Vagina (tissue), 2 donors: ENCODE results near the gene MATCAP1. TPM values are rescaled to one million over a fixed set of nuclear protein-coding genes. Genes with fewer than 3 reads are reported as not detected.
A peak's percentile ranks its signal among the peaks of the same experiment; 100 is the strongest.

Experiments
- DNase-seq, 2 donors: peaks; one replicate each; pipeline ENCODE4 v3.0.0-alpha.2; 2017; ENCODE audit errors: extremely low spot score in 2 of 2
- H3K27ac ChIP-seq: fragments of 200-600 bp; sonication (generic); one replicate; pipeline ENCODE4 v1.5.1; 2019
- H3K27me3 ChIP-seq: fragments of 200-600 bp; sonication (generic); one replicate; pipeline ENCODE4 v1.5.1; 2019
- H3K36me3 ChIP-seq, 2 donors: fragments of 200-600 bp; sonication (generic); one replicate each; pipeline ENCODE4 v1.5.1; 2017 to 2019
- H3K4me1 ChIP-seq: fragments of 200-600 bp; sonication (generic); one replicate; pipeline ENCODE4 v1.5.1; 2019
- H3K4me3 ChIP-seq, 2 donors: fragments of 200-600 bp; sonication (generic); 1 replicate in 1 of 2; 2 replicates in 1 of 2; pipeline ENCODE4 v1.5.1; 2016 to 2019
- H3K9me3 ChIP-seq: fragments of 200-600 bp; sonication (generic); one replicate; pipeline ENCODE4 v1.5.1; 2019
- POLR2A ChIP-seq, 2 donors: fragments of 450-650 bp; IDR thresholded peaks; one replicate each; pipeline ENCODE4 v1.6.1; 2017; ENCODE audit warnings: antibody characterized with exemption in 2 of 2, mild to moderate bottlenecking in 2 of 2, moderate library complexity in 2 of 2
- POLR2AphosphoS5 ChIP-seq, 2 donors: sonication (generic); formaldehyde crosslinking; IDR thresholded peaks; one replicate each; pipeline ENCODE4 v1.9.0; 2017; ENCODE audit warnings: antibody characterized with exemption in 2 of 2, mild to moderate bottlenecking in 2 of 2, low read depth in 1 of 2; ENCODE audit not compliant: insufficient read depth in 1 of 2
- intact Hi-C: fragments of 100-400 bp; cut with DNase I; formaldehyde crosslinking; loops from one replicate; pipeline ENCODE4 v1.15.1; 2023
- total RNA-seq: library from RNA; depleted of rRNA; stranded (reverse); fragments of >200 nt; gene quantifications from one replicate; pipeline ENCODE4 v1.2.3, GENCODE V29; 2016
- TF ChIP-seq, protein P1 (sequence below), 3 experiments: fragments of 450-650 bp in 2 of 3; fragments of 200-600 bp in 1 of 3; sonication (generic) in 1 of 3; IDR thresholded peaks; one replicate each; pipeline ENCODE4 v1.5.1; 2017 to 2019; ENCODE audit warnings: antibody characterized with exemption in 3 of 3, mild to moderate bottlenecking in 2 of 3, moderate library complexity in 2 of 3

The MATCAP1 gene
- total RNA-seq = 17.4 TPM

DNA sequence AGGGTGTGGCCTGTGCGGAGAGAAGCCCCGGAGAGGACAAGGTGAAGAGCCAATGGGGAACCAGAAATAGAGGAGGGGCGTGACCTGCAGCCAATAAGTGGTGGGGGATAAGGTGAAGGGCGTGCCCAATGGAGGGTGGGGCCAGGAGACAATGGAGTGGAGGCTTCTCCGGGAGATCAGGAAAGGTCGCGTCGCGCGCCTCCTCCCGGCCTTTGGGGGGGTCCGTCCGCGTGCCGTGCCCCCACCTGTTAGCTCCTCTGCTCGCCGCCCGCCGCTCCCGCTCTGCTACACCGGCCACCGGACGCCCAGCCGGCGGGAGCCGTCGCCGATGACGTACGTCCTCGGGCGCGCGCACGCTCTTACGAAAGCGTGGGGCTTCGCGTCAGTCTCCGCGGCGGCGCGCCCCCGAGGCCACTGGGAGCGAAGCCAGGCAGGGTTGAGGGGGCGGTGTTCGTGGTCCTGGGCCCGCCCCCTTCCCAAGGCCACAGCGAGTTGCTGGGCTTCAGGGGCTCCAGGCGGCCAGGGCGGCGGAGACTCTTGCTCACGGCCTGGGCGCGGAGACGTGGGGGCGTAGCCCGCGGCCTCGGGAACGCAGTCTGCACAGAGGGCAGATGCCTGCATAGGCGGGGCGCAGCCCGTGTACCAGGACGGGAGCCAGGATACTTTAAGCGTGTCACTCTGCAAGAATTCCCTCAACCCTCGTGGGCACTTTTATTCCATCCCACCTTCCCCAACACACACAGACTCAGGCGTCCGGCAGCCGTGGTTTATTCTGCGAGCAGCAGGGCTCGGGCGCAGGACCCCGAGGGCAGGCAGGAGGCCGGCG is at the start of gene MATCAP1:
Gene MATCAP1, minus strand, starts transcription at position 337 of the 826 bp plus-strand sequence. CDS start 3,353 bp downstream, outside the sequence.
- DNase-seq = no peak
- Histone ChIP-seq H3K36me3 (no peaks in the 10 kb centered on the region), H3K4me3 (peak within 1 kb of the TSS; percentile 53 to 62), H3K27me3 (no peaks in the 10 kb centered on the region), H3K4me1 (peaks cover 37% of the 10 kb centered on the region), H3K27ac (peak within 1 kb of the TSS; percentile 88), H3K9me3 (no peaks in the 10 kb centered on the region)
- intact Hi-C loops = no loop called here
- TF ChIP-seq, protein P1, sequence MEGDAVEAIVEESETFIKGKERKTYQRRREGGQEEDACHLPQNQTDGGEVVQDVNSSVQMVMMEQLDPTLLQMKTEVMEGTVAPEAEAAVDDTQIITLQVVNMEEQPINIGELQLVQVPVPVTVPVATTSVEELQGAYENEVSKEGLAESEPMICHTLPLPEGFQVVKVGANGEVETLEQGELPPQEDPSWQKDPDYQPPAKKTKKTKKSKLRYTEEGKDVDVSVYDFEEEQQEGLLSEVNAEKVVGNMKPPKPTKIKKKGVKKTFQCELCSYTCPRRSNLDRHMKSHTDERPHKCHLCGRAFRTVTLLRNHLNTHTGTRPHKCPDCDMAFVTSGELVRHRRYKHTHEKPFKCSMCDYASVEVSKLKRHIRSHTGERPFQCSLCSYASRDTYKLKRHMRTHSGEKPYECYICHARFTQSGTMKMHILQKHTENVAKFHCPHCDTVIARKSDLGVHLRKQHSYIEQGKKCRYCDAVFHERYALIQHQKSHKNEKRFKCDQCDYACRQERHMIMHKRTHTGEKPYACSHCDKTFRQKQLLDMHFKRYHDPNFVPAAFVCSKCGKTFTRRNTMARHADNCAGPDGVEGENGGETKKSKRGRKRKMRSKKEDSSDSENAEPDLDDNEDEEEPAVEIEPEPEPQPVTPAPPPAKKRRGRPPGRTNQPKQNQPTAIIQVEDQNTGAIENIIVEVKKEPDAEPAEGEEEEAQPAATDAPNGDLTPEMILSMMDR (IDR thresholded peaks at IDR 0.05) = no peak
- TF ChIP-seq POLR2AphosphoS5 (IDR thresholded peaks at IDR 0.05; ENCODE audit: insufficient read depth in 1 of 2, low read depth in 1 of 2) = peak; percentile 15 to 96
- peak in 1 of 2 donors; percentile 26 for TF ChIP-seq POLR2A (IDR thresholded peaks at IDR 0.05)

DNA sequence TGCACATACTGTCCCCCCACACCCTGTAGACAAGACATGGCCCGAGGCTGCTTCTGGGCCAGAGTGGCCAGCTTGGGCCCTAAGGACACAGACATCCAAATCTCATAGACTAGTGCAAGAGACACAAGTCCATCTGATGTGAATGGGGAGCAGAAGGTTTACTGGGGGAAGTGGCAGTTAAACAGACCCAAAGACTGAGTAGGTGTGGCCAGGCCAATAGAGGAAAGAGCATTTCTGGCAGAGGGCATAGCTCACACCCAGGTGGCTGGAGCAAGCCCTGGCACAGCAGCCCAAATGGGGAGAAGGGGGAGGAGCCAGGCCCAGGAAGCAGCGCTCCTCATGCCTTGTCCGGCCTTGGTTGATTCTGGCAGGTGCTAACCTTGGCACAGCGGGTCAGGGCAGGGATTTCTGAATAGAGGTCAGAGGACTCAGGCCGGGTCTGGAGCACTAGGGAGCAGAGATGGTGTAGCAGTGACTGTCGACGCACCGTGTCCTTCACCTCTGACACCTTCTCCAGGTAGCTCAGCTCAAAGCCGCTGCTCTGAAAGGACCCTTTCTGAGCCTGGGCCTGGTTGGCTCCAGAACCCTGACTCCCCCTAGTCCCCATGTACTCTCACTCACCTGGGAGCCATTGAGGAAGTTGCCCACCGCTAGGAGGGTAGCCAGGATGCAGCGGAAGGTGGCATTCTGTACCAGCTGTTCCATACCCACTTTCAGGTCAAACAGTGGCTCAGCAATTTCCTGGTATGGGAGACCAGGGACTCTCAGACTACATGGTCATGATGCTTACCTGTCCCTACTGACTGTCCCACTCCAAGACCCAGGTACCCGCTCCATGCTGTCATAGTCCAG is 47.3 kb upstream of the MATCAP1 start:
- peaks cover 0 to 60% of the 10 kb centered on the region in 2 donors for H3K36me3 ChIP-seq
- H3K27me3 ChIP-seq = no peaks in the 10 kb centered on the region
- intact Hi-C loops = no loop called here
- DNase-seq = no peak
- no peak overlapping the region for H3K4me3 ChIP-seq
- H3K9me3 ChIP-seq = no peaks in the 10 kb centered on the region
- H3K4me1 ChIP-seq = peaks cover 18% of the 10 kb centered on the region
- no peak overlapping the region for H3K27ac ChIP-seq
- no peak for TF ChIP-seq POLR2AphosphoS5 (IDR thresholded peaks at IDR 0.05; ENCODE audit: insufficient read depth in 1 of 2, low read depth in 1 of 2)
- TF ChIP-seq, protein P1 (IDR thresholded peaks at IDR 0.05) = no peak
- TF ChIP-seq POLR2A (IDR thresholded peaks at IDR 0.05) = no peak

DNA sequence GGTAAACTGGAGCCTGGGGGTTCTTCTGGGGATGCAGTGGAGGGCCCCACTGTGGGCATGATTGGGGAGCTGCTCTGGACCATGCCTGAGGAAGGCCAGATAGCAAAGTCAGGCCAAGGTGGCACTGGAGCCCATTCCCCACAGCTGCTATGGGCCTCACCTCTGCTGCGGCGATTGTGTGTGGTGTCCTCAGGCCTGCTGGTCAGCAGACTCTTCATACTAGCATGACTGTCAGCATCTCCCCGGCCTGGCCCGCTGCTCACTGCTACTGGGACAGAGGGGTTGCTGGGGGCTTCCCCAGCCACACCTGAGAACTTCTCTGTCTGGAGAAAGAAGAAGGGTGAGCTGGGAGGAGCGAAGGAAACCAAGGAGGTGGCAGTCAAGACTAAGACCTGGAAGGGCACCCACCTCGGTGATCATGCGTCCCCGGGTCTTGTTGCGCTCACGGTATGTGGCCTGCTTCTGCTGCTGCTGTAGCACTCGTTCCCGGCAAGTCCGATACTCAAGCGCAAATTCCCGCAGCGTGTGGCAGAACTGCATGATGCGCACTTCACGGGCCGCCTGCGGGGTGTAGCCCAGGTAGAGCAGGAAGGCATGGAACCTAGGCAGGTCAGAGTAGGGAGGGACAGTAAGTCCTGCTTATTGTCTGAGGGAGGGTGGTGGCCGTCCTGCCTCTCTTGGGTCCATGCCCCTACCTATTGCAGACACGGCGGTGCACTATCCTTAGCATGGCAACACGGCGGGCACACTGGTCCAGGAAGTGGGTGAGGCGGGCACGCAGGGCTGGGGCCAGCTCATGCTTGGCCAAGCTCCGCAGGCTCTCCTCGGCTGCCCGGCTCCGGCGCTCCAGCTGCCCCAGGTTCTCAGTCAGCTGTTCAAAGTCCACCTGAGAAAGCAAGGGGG is 46.4 kb upstream of the MATCAP1 start:
- H3K4me3 ChIP-seq = no peak overlapping the region
- DNase-seq = no peak
- no peak overlapping the region for H3K27ac ChIP-seq
- no peaks in the 10 kb centered on the region for H3K9me3 ChIP-seq
- H3K27me3 ChIP-seq = no peaks in the 10 kb centered on the region
- TF ChIP-seq POLR2AphosphoS5 (IDR thresholded peaks at IDR 0.05; ENCODE audit: insufficient read depth in 1 of 2, low read depth in 1 of 2) (no peak), POLR2A (IDR thresholded peaks at IDR 0.05) (no peak)
- TF ChIP-seq, protein P1 (IDR thresholded peaks at IDR 0.05) = no peak
- peaks cover 21% of the 10 kb centered on the region for H3K4me1 ChIP-seq
- peaks cover 0 to 54% of the 10 kb centered on the region in 2 donors for H3K36me3 ChIP-seq
- intact Hi-C loops = no loop called here

DNA sequence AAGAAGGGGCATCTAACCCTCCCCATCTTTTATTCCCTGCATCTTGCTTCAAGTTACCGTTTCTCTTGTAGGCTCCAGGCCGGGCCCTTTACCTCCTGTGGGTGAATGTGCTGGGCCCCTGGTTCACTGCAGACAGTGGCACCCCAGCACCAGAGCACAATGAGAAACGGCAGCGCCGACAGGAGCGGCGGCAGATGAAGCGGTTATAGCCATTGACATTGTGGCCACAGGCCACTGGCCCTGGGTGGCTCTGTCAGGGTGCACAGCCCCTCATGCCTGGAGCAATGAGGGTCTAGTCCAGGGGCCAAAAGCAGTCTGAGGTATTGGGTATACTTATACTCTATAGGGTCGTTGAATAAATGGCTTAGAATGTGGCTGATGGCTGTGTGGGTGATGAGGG is 45.1 kb upstream of the MATCAP1 start:
- intact Hi-C loops = no loop called here
- Histone ChIP-seq H3K9me3 (no peaks in the 10 kb centered on the region), H3K27me3 (no peaks in the 10 kb centered on the region), H3K36me3 (peaks cover 0 to 46% of the 10 kb centered on the region in 2 donors), H3K4me3 (no peak overlapping the region), H3K4me1 (peaks cover 21% of the 10 kb centered on the region), H3K27ac (no peak overlapping the region)
- DNase-seq = no peak
- TF ChIP-seq, protein P1 (IDR thresholded peaks at IDR 0.05) = no peak
- TF ChIP-seq POLR2A (IDR thresholded peaks at IDR 0.05) (no peak), POLR2AphosphoS5 (IDR thresholded peaks at IDR 0.05; ENCODE audit: insufficient read depth in 1 of 2, low read depth in 1 of 2) (no peak)
